Spinal cord (tissue), 10 donors: ENCODE measurements around the gene GPR39. TPM values are rescaled to one million over a fixed set of nuclear protein-coding genes. Genes with fewer than 3 reads are reported as not detected.

Experiments
- DNase-seq, 6 donors: peaks; one replicate each; pipeline versions ENCODE4 v3.0.0 to v3.0.0-alpha.2; 2013 to 2015; ENCODE audit warnings: low spot score in 6 of 6, low read depth in 4 of 6
- H3K27ac ChIP-seq: one replicate; pipeline ENCODE4 v1.5.1; 2013; ENCODE audit warnings: low read depth, low read length, control low read depth
- H3K27me3 ChIP-seq: one replicate; pipeline ENCODE4 v1.6.1; 2013; ENCODE audit warnings: low read length; ENCODE audit not compliant: control insufficient read depth, insufficient read depth
- H3K36me3 ChIP-seq: one replicate; pipeline ENCODE4 v1.6.1; 2013; ENCODE audit warnings: low read length; ENCODE audit not compliant: control insufficient read depth, insufficient read depth
- H3K4me1 ChIP-seq: one replicate; pipeline ENCODE4 v1.6.1; 2013; ENCODE audit warnings: low read length; ENCODE audit not compliant: control insufficient read depth, insufficient read depth
- H3K4me3 ChIP-seq: one replicate; pipeline ENCODE4 v1.5.1; 2013; ENCODE audit warnings: low read depth, low read length, control low read depth
- H3K9me3 ChIP-seq: one replicate; pipeline ENCODE4 v1.6.1; 2013; ENCODE audit warnings: low read length; ENCODE audit not compliant: control insufficient read depth, insufficient read depth
- WGBS: methylation state at CpG from one replicate; pipeline ENCODE4 v1.1.5; 2013; ENCODE audit warnings: missing lambda C conversion rate; ENCODE audit not compliant: insufficient coverage; 5-methylcytosine and 5-hydroxymethylcytosine counted together
- polyA plus RNA-seq, 2 donors: library from polyadenylated mRNA; unstranded; fragments of 120-200 nt; gene quantifications; one replicate each; pipeline ENCODE4 v1.2.1, GENCODE V29; 2013; ENCODE audit not compliant: insufficient read length in 2 of 2
- total RNA-seq, 2 donors: library from RNA; depleted of rRNA in 1 of 2; stranded (reverse); fragments of 120-200 nt in 1 of 2; fragments of >200 nt in 1 of 2; gene quantifications; one replicate each; pipeline versions ENCODE4 v1.2.3 to v1.2.4, GENCODE V29; 2013 to 2014
- donor health status: healthy.

GPR39 gene
- total and polyA plus RNA-seq, 4 donors, result 0.72 to 1.4 (median 1.1) TPM

GRCh38 chr2:132664096-132664495, 247.5 kb downstream of the GPR39 start:
- no peak overlapping the region for H3K4me3 ChIP-seq
- H3K36me3 ChIP-seq, result peaks cover 9% of the 10 kb centered on the region
- no peak overlapping the region for H3K27ac ChIP-seq
- no peaks in the 10 kb centered on the region for H3K27me3 ChIP-seq
- WGBS, result no CpG with 5 or more reads among the region's 2 CpGs
- no peaks in the 10 kb centered on the region for H3K9me3 ChIP-seq
- no peak for DNase-seq
- peaks cover 22% of the 10 kb centered on the region for H3K4me1 ChIP-seq

- 76% methylated on average over 2 of the region's 4 CpGs for WGBS
- peaks cover 4% of the 10 kb centered on the region for H3K27me3 ChIP-seq
- H3K4me3 ChIP-seq, result no peak overlapping the region
- no peaks in the 10 kb centered on the region for H3K9me3 ChIP-seq
- peaks cover 26% of the 10 kb centered on the region for H3K4me1 ChIP-seq
- DNase-seq, result no peak
- no peak overlapping the region for H3K27ac ChIP-seq
- H3K36me3 ChIP-seq, result peaks cover 6% of the 10 kb centered on the region
Observed at GRCh38 chr2:132665401-132666140, 249.0 kb downstream of the GPR39 start.

GRCh38 chr2:132667706-132668105, 251.1 kb downstream of the GPR39 start:
- 33% methylated on average over 1 of the region's 1 CpG for WGBS
- Histone ChIP-seq H3K36me3 (no peaks in the 10 kb centered on the region), H3K4me1 (peaks cover 34% of the 10 kb centered on the region), H3K9me3 (no peaks in the 10 kb centered on the region), H3K27me3 (peaks cover 4% of the 10 kb centered on the region), H3K4me3 (peak overlapping the region; percentile 78), H3K27ac (no peak overlapping the region)
- no peak for DNase-seq

- peak overlapping the region; percentile 78 for H3K4me3 ChIP-seq
- peaks cover 4% of the 10 kb centered on the region for H3K27me3 ChIP-seq
- H3K9me3 ChIP-seq, result no peaks in the 10 kb centered on the region
- H3K4me1 ChIP-seq, result peaks cover 34% of the 10 kb centered on the region
- 4% methylated on average over 16 of the region's 25 CpGs for WGBS
- peak in 2 of 6 donors; percentile 75 to 83 for DNase-seq
- H3K27ac ChIP-seq, result no peak overlapping the region
- no peaks in the 10 kb centered on the region for H3K36me3 ChIP-seq
Observed at GRCh38 chr2:132668189-132668823, 251.7 kb downstream of the GPR39 start.

GRCh38 chr2:132668987-132669907, 252.6 kb downstream of the GPR39 start:
- peaks cover 4% of the 10 kb centered on the region for H3K27me3 ChIP-seq
- peaks cover 34% of the 10 kb centered on the region for H3K4me1 ChIP-seq
- WGBS, result under 1% methylated on average over 80 of the region's 80 CpGs
- H3K9me3 ChIP-seq, result no peaks in the 10 kb centered on the region
- H3K27ac ChIP-seq, result peak overlapping the region; percentile 55
- DNase-seq, result peak in 2 of 6 donors; percentile 71 to 83
- no peaks in the 10 kb centered on the region for H3K36me3 ChIP-seq
- H3K4me3 ChIP-seq, result peak overlapping the region; percentile 78

GRCh38 chr2:132669908-132670495, 253.4 kb downstream of the GPR39 start, which contains the start of gene LYPD1:
Gene LYPD1 (minus strand): TSS chr2:132670205. CDS start chr2:132669932, 273 bp downstream.
- WGBS, result under 1% methylated on average over 37 of the region's 59 CpGs

GRCh38 chr2:132670496-132671150, 254.0 kb downstream of the GPR39 start:
- peaks cover 4% of the 10 kb centered on the region for H3K27me3 ChIP-seq
- WGBS, result 0% methylated on average over 41 of the region's 44 CpGs

More at GRCh38 chr2:132669908-132670495, 253.4 kb downstream of the GPR39 start, which contains the start of gene LYPD1:
- peaks cover 4% of the 10 kb centered on the region for H3K27me3 ChIP-seq
- H3K9me3 ChIP-seq, result no peaks in the 10 kb centered on the region
- H3K36me3 ChIP-seq, result no peaks in the 10 kb centered on the region
- DNase-seq, result peak in 4 of 6 donors; percentile 72 to 93 (median 82)
- peak within 1 kb of the TSS; percentile 78 for H3K4me3 ChIP-seq
- H3K4me1 ChIP-seq, result peaks cover 34% of the 10 kb centered on the region
- peak within 1 kb of the TSS; percentile 86 for H3K27ac ChIP-seq

GRCh38 chr2:132671151-132671835, 254.7 kb downstream of the GPR39 start:
- H3K27me3 ChIP-seq, result peaks cover 4% of the 10 kb centered on the region
- peak in 2 of 6 donors; percentile 60 to 84 for DNase-seq
- peak overlapping the region; percentile 86 for H3K27ac ChIP-seq
- WGBS, result 10% methylated on average over 17 of the region's 23 CpGs
- peak overlapping the region; percentile 78 for H3K4me3 ChIP-seq
- H3K9me3 ChIP-seq, result no peaks in the 10 kb centered on the region
- H3K36me3 ChIP-seq, result no peaks in the 10 kb centered on the region
- H3K4me1 ChIP-seq, result peaks cover 34% of the 10 kb centered on the region

More at GRCh38 chr2:132670496-132671150, 254.0 kb downstream of the GPR39 start:
- Histone ChIP-seq H3K9me3 (no peaks in the 10 kb centered on the region), H3K27ac (peak overlapping the region; percentile 86), H3K4me1 (peaks cover 34% of the 10 kb centered on the region), H3K4me3 (peak overlapping the region; percentile 78), H3K36me3 (no peaks in the 10 kb centered on the region)
- DNase-seq, result peak in 2 of 6 donors; percentile 70 to 72
